Nephron (organoid): Measurements from ENCODE around the gene KCNAB1.

Source experiments
- H3K27ac Mint-ChIP-seq, 3 experiments: 2 replicates each; pipeline ENCODE4 v1.8.0; 2020; ENCODE audit warnings: mixed read lengths in 3 of 3, mild to moderate bottlenecking in 2 of 3, moderate library complexity in 1 of 3
- H3K27me3 Mint-ChIP-seq: 2 replicates; pipeline ENCODE4 v1.8.0; 2021; ENCODE audit warnings: low read depth, mild to moderate bottlenecking, moderate library complexity, mixed read lengths
- H3K36me3 Mint-ChIP-seq: 2 replicates; pipeline ENCODE4 v1.8.0; 2020; ENCODE audit warnings: low read depth, mixed read lengths
- H3K4me1 Mint-ChIP-seq: 2 replicates; pipeline ENCODE4 v1.8.0; 2020; ENCODE audit warnings: mixed read lengths
- H3K4me3 Mint-ChIP-seq, 3 experiments: 2 replicates each; pipeline ENCODE4 v1.8.0; 2020; ENCODE audit warnings: mild to moderate bottlenecking in 3 of 3, mixed read lengths in 3 of 3, moderate library complexity in 2 of 3
- H3K9me3 Mint-ChIP-seq: 2 replicates; pipeline ENCODE4 v1.8.0; 2020; ENCODE audit warnings: mixed read lengths
- TF ChIP-seq, protein P1 (sequence below), 3 experiments: fragments of 200-600 bp; sonication (generic); IDR thresholded peaks; one replicate each; pipeline ENCODE4 v1.5.0; 2021; ENCODE audit warnings: antibody characterized with exemption in 3 of 3; ENCODE audit not compliant: unreplicated experiment in 3 of 3

The KCNAB1 gene

GRCh38 chr3:156539051-156539450 is 418.7 kb downstream of the KCNAB1 start:
- TF ChIP-seq, protein P1, sequence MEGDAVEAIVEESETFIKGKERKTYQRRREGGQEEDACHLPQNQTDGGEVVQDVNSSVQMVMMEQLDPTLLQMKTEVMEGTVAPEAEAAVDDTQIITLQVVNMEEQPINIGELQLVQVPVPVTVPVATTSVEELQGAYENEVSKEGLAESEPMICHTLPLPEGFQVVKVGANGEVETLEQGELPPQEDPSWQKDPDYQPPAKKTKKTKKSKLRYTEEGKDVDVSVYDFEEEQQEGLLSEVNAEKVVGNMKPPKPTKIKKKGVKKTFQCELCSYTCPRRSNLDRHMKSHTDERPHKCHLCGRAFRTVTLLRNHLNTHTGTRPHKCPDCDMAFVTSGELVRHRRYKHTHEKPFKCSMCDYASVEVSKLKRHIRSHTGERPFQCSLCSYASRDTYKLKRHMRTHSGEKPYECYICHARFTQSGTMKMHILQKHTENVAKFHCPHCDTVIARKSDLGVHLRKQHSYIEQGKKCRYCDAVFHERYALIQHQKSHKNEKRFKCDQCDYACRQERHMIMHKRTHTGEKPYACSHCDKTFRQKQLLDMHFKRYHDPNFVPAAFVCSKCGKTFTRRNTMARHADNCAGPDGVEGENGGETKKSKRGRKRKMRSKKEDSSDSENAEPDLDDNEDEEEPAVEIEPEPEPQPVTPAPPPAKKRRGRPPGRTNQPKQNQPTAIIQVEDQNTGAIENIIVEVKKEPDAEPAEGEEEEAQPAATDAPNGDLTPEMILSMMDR (IDR thresholded peaks at IDR 0.05; ENCODE audit: unreplicated experiment in 3 of 3): no peak
- Mint-ChIP-seq H3K4me1 (peaks cover 21% of the 10 kb centered on the region), H3K27ac (no peak overlapping the region), H3K36me3 (peaks cover 19% of the 10 kb centered on the region), H3K9me3 (no peaks in the 10 kb centered on the region), H3K27me3 (no peaks in the 10 kb centered on the region), H3K4me3 (no peak overlapping the region)

GRCh38 chr3:156539802-156540201 is 419.4 kb downstream of the KCNAB1 start:
- Mint-ChIP-seq H3K27ac (no peak overlapping the region), H3K27me3 (no peaks in the 10 kb centered on the region), H3K4me3 (no peak overlapping the region), H3K4me1 (peaks cover 18% of the 10 kb centered on the region), H3K9me3 (no peaks in the 10 kb centered on the region), H3K36me3 (peaks cover 19% of the 10 kb centered on the region)
- TF ChIP-seq, protein P1 (IDR thresholded peaks at IDR 0.05; ENCODE audit: unreplicated experiment in 3 of 3): no peak

- TF ChIP-seq, protein P1 (IDR thresholded peaks at IDR 0.05; ENCODE audit: unreplicated experiment in 3 of 3): no peak
- peak overlapping the region; percentile 22 to 65 (median 40) for H3K27ac Mint-ChIP-seq
- no peaks in the 10 kb centered on the region for H3K27me3 Mint-ChIP-seq
- peaks cover 5% of the 10 kb centered on the region for H3K4me1 Mint-ChIP-seq
- no peaks in the 10 kb centered on the region for H3K9me3 Mint-ChIP-seq
- no peak overlapping the region for H3K4me3 Mint-ChIP-seq
- peaks cover 39% of the 10 kb centered on the region for H3K36me3 Mint-ChIP-seq
Observed at GRCh38 chr3:156542101-156543042, 422.0 kb downstream of the KCNAB1 start.

DNA sequence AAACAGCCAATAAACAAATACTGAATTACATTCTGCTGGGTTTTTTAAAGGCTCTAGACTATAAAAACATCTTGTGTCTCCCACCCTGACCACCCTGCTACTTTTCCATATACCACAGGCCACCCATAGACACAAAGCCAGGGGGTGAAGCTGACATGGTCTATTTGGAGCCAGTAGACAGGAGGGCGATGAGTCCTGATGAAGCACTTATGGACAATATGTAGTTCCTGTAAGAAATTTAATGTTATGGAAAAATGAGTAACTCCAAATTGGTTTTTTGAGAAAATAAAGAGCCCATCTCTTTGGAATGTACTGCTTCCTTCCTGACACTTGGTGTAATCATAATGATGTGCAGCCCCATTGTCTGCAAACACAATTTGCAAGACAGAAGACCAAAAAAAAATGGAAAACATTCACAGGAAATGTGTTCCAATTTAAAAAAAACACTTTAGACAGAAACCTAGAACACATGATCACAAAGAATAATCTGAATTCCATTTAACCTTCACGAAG is 422.7 kb downstream of the KCNAB1 start:
- Mint-ChIP-seq H3K9me3 (no peaks in the 10 kb centered on the region), H3K36me3 (peaks cover 47% of the 10 kb centered on the region), H3K4me3 (no peak overlapping the region), H3K27me3 (no peaks in the 10 kb centered on the region), H3K27ac (peak overlapping the region; percentile 22 to 65 (median 40)), H3K4me1 (peaks cover 5% of the 10 kb centered on the region)
- TF ChIP-seq, protein P1 (IDR thresholded peaks at IDR 0.05; ENCODE audit: unreplicated experiment in 3 of 3): no peak

DNA sequence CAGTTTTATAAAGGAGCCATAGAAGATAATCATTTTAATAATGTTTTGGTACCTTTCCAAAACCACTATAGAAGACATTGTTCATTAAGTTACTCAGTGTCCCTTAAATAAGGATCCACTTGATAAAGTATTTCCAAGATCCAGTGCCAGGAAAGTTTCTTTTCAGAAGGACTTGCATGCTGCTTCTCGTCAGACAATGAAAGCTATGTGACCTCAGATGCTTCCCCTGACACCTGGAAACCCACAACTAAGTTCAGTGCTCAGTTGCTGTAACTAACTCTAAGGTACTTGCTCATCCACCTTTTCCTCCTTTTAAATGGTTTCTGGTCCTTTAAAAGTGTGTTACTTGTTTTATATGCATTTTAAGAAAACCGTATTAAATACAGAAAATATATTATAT is 427.3 kb downstream of the KCNAB1 start:
- peaks cover 32% of the 10 kb centered on the region for H3K4me1 Mint-ChIP-seq
- no peaks in the 10 kb centered on the region for H3K9me3 Mint-ChIP-seq
- H3K27me3 Mint-ChIP-seq: no peaks in the 10 kb centered on the region
- peaks cover 73% of the 10 kb centered on the region for H3K36me3 Mint-ChIP-seq
- no peak overlapping the region for H3K27ac Mint-ChIP-seq
- TF ChIP-seq, protein P1 (IDR thresholded peaks at IDR 0.05; ENCODE audit: unreplicated experiment in 3 of 3): no peak
- no peak overlapping the region for H3K4me3 Mint-ChIP-seq
